WTC11 (cell line): Measurements from ENCODE around the gene ESYT2. TPM values are rescaled to one million over a fixed set of nuclear protein-coding genes. Genes with fewer than 3 reads are reported as not detected.

Experiments used
- ATAC-seq: fragments of 200-7000 bp; cut with Tn5 transposase; 2 replicates; pipeline ENCODE4 v1.10.0; 2021; ENCODE audit warnings: mild to moderate bottlenecking, moderate library complexity
- CTCF ChIA-PET: fragments of 300-600 bp; sonication (Branson Sonifier 250); formaldehyde crosslinking; loops from one replicate; lab custom pipeline; 2021; ENCODE audit warnings: antibody characterized with exemption; lab: Charles Lee
- POLR2A ChIA-PET: fragments of 350-600 bp; sonication (Branson Sonifier 250); formaldehyde crosslinking; loops from one replicate; lab custom pipeline; 2021; ENCODE audit warnings: antibody characterized with exemption; lab: Charles Lee
- DNase-seq: peaks from one replicate; pipeline ENCODE4 v3.0.0; 2021; ENCODE audit warnings: low spot score
- H3K27ac Mint-ChIP-seq: 2 replicates; pipeline ENCODE4 v1.8.0; 2021; ENCODE audit warnings: mixed read lengths
- H3K27me3 Mint-ChIP-seq: 2 replicates; pipeline ENCODE4 v1.8.0; 2021; ENCODE audit warnings: low read depth, mild to moderate bottlenecking, moderate library complexity, mixed read lengths
- H3K36me3 Mint-ChIP-seq: 2 replicates; pipeline ENCODE4 v1.8.0; 2021; ENCODE audit warnings: mixed read lengths
- H3K4me1 Mint-ChIP-seq: 2 replicates; pipeline ENCODE4 v1.8.0; 2022; ENCODE audit warnings: mixed read lengths
- H3K4me3 Mint-ChIP-seq: 2 replicates; pipeline ENCODE4 v1.8.0; 2021; ENCODE audit warnings: mild to moderate bottlenecking, moderate library complexity, mixed read lengths
- H3K9me3 Mint-ChIP-seq: 2 replicates; pipeline ENCODE4 v1.8.0; 2021; ENCODE audit warnings: mixed read lengths
- CBFB ChIP-seq: sonication (generic); formaldehyde crosslinking; IDR thresholded peaks from 2 replicates; pipeline ENCODE4 v1.8.1; 2022; ENCODE audit warnings: mild to moderate bottlenecking, low read depth, missing genetic modification reagents
- CREM ChIP-seq: sonication (generic); formaldehyde crosslinking; IDR thresholded peaks from 2 replicates; pipeline ENCODE4 v1.8.1; 2022; ENCODE audit warnings: mild to moderate bottlenecking, missing genetic modification reagents, moderate library complexity
- E2F4 ChIP-seq: sonication (generic); formaldehyde crosslinking; IDR thresholded peaks from 2 replicates; pipeline ENCODE4 v1.8.1; 2022; ENCODE audit warnings: low read depth, mild to moderate bottlenecking, moderate library complexity, missing genetic modification reagents, borderline replicate concordance
- ELF4 ChIP-seq: sonication (generic); formaldehyde crosslinking; IDR thresholded peaks from 2 replicates; pipeline ENCODE4 v1.8.1; 2022; ENCODE audit warnings: low read depth, mild to moderate bottlenecking, moderate library complexity, missing genetic modification reagents
- FOXJ3 ChIP-seq: sonication (generic); formaldehyde crosslinking; IDR thresholded peaks from 2 replicates; pipeline ENCODE4 v1.9.0; 2021; ENCODE audit warnings: missing genetic modification reagents, mild to moderate bottlenecking, borderline replicate concordance
- GRHL2 ChIP-seq: fragments of 250-450 bp; sonication (Bioruptor Pico); IDR thresholded peaks from 2 replicates; pipeline ENCODE4 v1.8.0; 2022; ENCODE audit warnings: mild to moderate bottlenecking, moderate library complexity; ENCODE audit not compliant: insufficient replicate concordance, severe bottlenecking
- GTF2I ChIP-seq: fragments of 250-450 bp; sonication (Bioruptor Pico); conservative IDR thresholded peaks from 2 replicates; pipeline ENCODE4 v1.4.0; 2021; ENCODE audit warnings: mild to moderate bottlenecking
- IRF1 ChIP-seq: sonication (generic); formaldehyde crosslinking; IDR thresholded peaks from 2 replicates; pipeline ENCODE4 v1.8.0; 2023; ENCODE audit warnings: missing genetic modification reagents
- KAT7 ChIP-seq: sonication (generic); formaldehyde crosslinking; IDR thresholded peaks from 2 replicates; pipeline ENCODE4 v1.8.1; 2023; ENCODE audit warnings: missing genetic modification reagents, mild to moderate bottlenecking, borderline replicate concordance
- MLX ChIP-seq: sonication (generic); formaldehyde crosslinking; IDR thresholded peaks from 2 replicates; pipeline ENCODE4 v1.8.1; 2023; ENCODE audit warnings: mild to moderate bottlenecking, missing genetic modification reagents, moderate library complexity
- MYBL2 ChIP-seq: sonication (generic); formaldehyde crosslinking; IDR thresholded peaks from 2 replicates; pipeline ENCODE4 v1.8.1; 2023; ENCODE audit warnings: mild to moderate bottlenecking, moderate library complexity, missing genetic modification reagents
- NFATC4 ChIP-seq: fragments of 250-450 bp; sonication (Bioruptor Pico); IDR thresholded peaks from 2 replicates; pipeline ENCODE4 v1.9.0; 2021; ENCODE audit warnings: mild to moderate bottlenecking
- NFYB ChIP-seq: sonication (generic); formaldehyde crosslinking; conservative IDR thresholded peaks from 2 replicates; pipeline ENCODE4 v1.8.0; 2022; ENCODE audit warnings: low read depth, missing genetic modification reagents
- NR2C2 ChIP-seq: sonication (generic); formaldehyde crosslinking; IDR thresholded peaks from 2 replicates; pipeline ENCODE4 v1.8.0; 2022; ENCODE audit warnings: mild to moderate bottlenecking, missing genetic modification reagents
- NR3C1 ChIP-seq: sonication (generic); formaldehyde crosslinking; conservative IDR thresholded peaks from 2 replicates; pipeline ENCODE4 v1.8.1; 2023; ENCODE audit warnings: low read depth, mild to moderate bottlenecking, missing genetic modification reagents
- OVOL2 ChIP-seq: fragments of 250-450 bp; sonication (Bioruptor Pico); IDR thresholded peaks from 2 replicates; pipeline ENCODE4 v1.9.0; 2021; ENCODE audit warnings: mild to moderate bottlenecking, borderline replicate concordance
- PREB ChIP-seq: sonication (generic); formaldehyde crosslinking; IDR thresholded peaks from 2 replicates; pipeline ENCODE4 v1.8.1; 2022; ENCODE audit warnings: mild to moderate bottlenecking, missing genetic modification reagents, moderate library complexity, borderline replicate concordance
- PRRX2 ChIP-seq: fragments of 250-450 bp; sonication (Bioruptor Pico); IDR thresholded peaks from 2 replicates; pipeline ENCODE4 v1.8.0; 2021; ENCODE audit warnings: mild to moderate bottlenecking
- RELA ChIP-seq: sonication (generic); formaldehyde crosslinking; IDR thresholded peaks from 2 replicates; pipeline ENCODE4 v1.8.1; 2022; ENCODE audit warnings: missing genetic modification reagents, mild to moderate bottlenecking, borderline replicate concordance
- RORB ChIP-seq: fragments of 250-450 bp; sonication (Bioruptor Pico); IDR thresholded peaks from 2 replicates; pipeline ENCODE4 v1.9.0; 2021; ENCODE audit warnings: mild to moderate bottlenecking
- TEAD4 ChIP-seq: sonication (generic); formaldehyde crosslinking; IDR thresholded peaks from 2 replicates; pipeline ENCODE4 v1.8.0; 2022; ENCODE audit warnings: mild to moderate bottlenecking, missing genetic modification reagents
- ZNF138 ChIP-seq: sonication (generic); formaldehyde crosslinking; conservative IDR thresholded peaks from 2 replicates; pipeline ENCODE4 v1.8.1; 2022; ENCODE audit warnings: mild to moderate bottlenecking, moderate library complexity, missing genetic modification reagents
- ZNF396 ChIP-seq: fragments of 250-450 bp; sonication (Bioruptor Pico); IDR thresholded peaks from 2 replicates; pipeline ENCODE4 v1.8.0; 2021; ENCODE audit warnings: mild to moderate bottlenecking, moderate library complexity, borderline replicate concordance
- ZNF423 ChIP-seq: fragments of 250-450 bp; sonication (Bioruptor Pico); IDR thresholded peaks from 2 replicates; pipeline ENCODE4 v2.1.2; 2022; ENCODE audit warnings: mild to moderate bottlenecking, moderate library complexity
- ZNF671 ChIP-seq: fragments of 250-450 bp; sonication (Bioruptor Pico); IDR thresholded peaks from 2 replicates; pipeline ENCODE4 v1.8.0; 2021; ENCODE audit warnings: mild to moderate bottlenecking
- total RNA-seq: library from RNA; stranded (reverse); gene quantifications from 3 replicates; pipeline ENCODE4 v1.2.3, GENCODE V29; 2021
- TF ChIP-seq, protein P1 (sequence below): sonication (generic); formaldehyde crosslinking; IDR thresholded peaks from 2 replicates; pipeline ENCODE4 v1.8.0; 2022; ENCODE audit warnings: mild to moderate bottlenecking, missing genetic modification reagents
- TF ChIP-seq, protein P2 (sequence below): sonication (generic); formaldehyde crosslinking; IDR thresholded peaks from 2 replicates; pipeline ENCODE4 v1.8.1; 2023; ENCODE audit warnings: mild to moderate bottlenecking, missing genetic modification reagents

ESYT2 gene
- total RNA-seq, 1 experiment from 2014 or later: 45.1 TPM

DNA sequence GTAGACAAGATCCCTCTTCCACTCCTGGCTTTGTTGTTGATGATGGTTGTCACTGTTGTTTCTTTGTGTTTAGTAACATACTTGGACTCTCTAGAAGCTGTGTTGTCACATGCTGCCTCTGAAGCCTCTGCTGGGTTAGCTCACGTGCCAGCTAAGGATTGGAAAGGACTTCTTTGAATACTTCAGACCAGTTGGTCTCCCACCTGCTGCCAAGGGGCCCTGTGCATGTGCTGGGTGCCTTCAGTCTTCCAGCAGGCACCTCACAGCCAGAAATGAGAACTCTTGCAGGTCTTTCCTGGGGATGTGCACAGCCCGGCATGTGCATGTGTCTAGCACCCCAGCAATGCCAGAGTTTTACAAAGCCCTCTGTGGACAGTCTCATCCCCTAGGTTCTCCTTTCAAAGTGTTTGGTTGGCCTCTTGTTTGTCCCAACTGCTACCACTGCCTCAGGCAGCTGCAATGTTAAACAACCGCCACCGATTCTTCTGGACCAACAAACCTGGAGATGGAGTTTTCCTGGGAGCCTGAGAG lies 103.0 kb downstream of the ESYT2 start (continued):
- TF ChIP-seq GRHL2 (CRISPR knock-in tag) (no peak), E2F4 (no peak), ZNF138 (CRISPR knock-in tag) (no peak), ZNF396 (CRISPR knock-in tag) (no peak)

GRCh38 chr7:158725506-158725800 lies 103.9 kb downstream of the ESYT2 start:
- Mint-ChIP-seq H3K36me3 (peaks cover 7% of the 10 kb centered on the region; the same call in 1 of the 2 replicates), H3K27me3 (no peaks in the 10 kb centered on the region), H3K4me1 (peaks cover 12% of the 10 kb centered on the region), H3K27ac (no peak overlapping the region), H3K9me3 (no peaks in the 10 kb centered on the region), H3K4me3 (no peak overlapping the region)
- DNase-seq (no peak), ATAC-seq (no peak)
- ChIA-PET POLR2A (no interaction called here), CTCF (no interaction called here)
- no peak for TF ChIP-seq CBFB
- TF ChIP-seq, protein P1, sequence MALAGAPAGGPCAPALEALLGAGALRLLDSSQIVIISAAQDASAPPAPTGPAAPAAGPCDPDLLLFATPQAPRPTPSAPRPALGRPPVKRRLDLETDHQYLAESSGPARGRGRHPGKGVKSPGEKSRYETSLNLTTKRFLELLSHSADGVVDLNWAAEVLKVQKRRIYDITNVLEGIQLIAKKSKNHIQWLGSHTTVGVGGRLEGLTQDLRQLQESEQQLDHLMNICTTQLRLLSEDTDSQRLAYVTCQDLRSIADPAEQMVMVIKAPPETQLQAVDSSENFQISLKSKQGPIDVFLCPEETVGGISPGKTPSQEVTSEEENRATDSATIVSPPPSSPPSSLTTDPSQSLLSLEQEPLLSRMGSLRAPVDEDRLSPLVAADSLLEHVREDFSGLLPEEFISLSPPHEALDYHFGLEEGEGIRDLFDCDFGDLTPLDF (CRISPR knock-in tag): no peak
- TF ChIP-seq MLX (CRISPR knock-in tag): no peak
- TF ChIP-seq OVOL2 (CRISPR knock-in tag): no peak
- no peak for TF ChIP-seq ZNF671
- no peak for TF ChIP-seq RORB (CRISPR knock-in tag)
- TF ChIP-seq MYBL2 (CRISPR knock-in tag): no peak
- no peak for TF ChIP-seq NR2C2
- no peak for TF ChIP-seq KAT7 (CRISPR knock-in tag)
- TF ChIP-seq NFYB (CRISPR knock-in tag): no peak
- TF ChIP-seq NR3C1 (CRISPR knock-in tag): no peak
- no peak for TF ChIP-seq PREB (CRISPR knock-in tag)
- no peak for TF ChIP-seq GTF2I (CRISPR knock-in tag)
- no peak for TF ChIP-seq IRF1 (CRISPR knock-in tag)
- TF ChIP-seq FOXJ3 (CRISPR knock-in tag): no peak

GRCh38 chr7:158724658-158725505 lies 104.4 kb downstream of the ESYT2 start:
- peaks cover 7% of the 10 kb centered on the region for H3K4me1 Mint-ChIP-seq
- no peak overlapping the region for H3K27ac Mint-ChIP-seq
- ChIA-PET CTCF (no interaction called here), POLR2A (no interaction called here)
- H3K27me3 Mint-ChIP-seq: no peaks in the 10 kb centered on the region
- no peaks in the 10 kb centered on the region for H3K9me3 Mint-ChIP-seq
- no peak overlapping the region for H3K4me3 Mint-ChIP-seq
- ATAC-seq: no peak
- DNase-seq: no peak
- 0 out of 2 replicates have a peak, but pooled peaks cover under 1% of the 10 kb centered on the region for H3K36me3 Mint-ChIP-seq
- TF ChIP-seq, protein P2, sequence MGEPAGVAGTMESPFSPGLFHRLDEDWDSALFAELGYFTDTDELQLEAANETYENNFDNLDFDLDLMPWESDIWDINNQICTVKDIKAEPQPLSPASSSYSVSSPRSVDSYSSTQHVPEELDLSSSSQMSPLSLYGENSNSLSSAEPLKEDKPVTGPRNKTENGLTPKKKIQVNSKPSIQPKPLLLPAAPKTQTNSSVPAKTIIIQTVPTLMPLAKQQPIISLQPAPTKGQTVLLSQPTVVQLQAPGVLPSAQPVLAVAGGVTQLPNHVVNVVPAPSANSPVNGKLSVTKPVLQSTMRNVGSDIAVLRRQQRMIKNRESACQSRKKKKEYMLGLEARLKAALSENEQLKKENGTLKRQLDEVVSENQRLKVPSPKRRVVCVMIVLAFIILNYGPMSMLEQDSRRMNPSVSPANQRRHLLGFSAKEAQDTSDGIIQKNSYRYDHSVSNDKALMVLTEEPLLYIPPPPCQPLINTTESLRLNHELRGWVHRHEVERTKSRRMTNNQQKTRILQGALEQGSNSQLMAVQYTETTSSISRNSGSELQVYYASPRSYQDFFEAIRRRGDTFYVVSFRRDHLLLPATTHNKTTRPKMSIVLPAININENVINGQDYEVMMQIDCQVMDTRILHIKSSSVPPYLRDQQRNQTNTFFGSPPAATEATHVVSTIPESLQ: no peak
- TF ChIP-seq ZNF423 (CRISPR knock-in tag) (no peak), PRRX2 (CRISPR knock-in tag) (no peak), CREM (CRISPR knock-in tag) (no peak), RELA (CRISPR knock-in tag) (no peak), NR3C1 (CRISPR knock-in tag) (no peak), NFATC4 (no peak), ELF4 (CRISPR knock-in tag) (no peak), TEAD4 (CRISPR knock-in tag) (no peak), E2F4 (no peak)
